Naive thymus-derived CD8-positive, alpha-beta T cell (primary cell): ENCODE measurements around the gene ANK2. TPM values are rescaled to one million over a fixed set of nuclear protein-coding genes. Genes with fewer than 3 reads are reported as not detected.

Source experiments
- ATAC-seq, 2 donors: fragments of 150-1000 bp; cut with Tn5 transposase in 1 of 2; sonication (Bioruptor Pico), chemical (Tn5 transposase) in 1 of 2; 1 replicate in 1 of 2; 2 replicates in 1 of 2; pipeline ENCODE4 v1.10.0; 2021; ENCODE audit warnings: mild to moderate bottlenecking in 2 of 2, moderate library complexity in 2 of 2
- POLR2A ChIA-PET: fragments of 350-600 bp; sonication (Branson Sonifier 250); formaldehyde crosslinking; loops from one replicate; lab custom pipeline; 2021; ENCODE audit warnings: antibody characterized with exemption; lab: Charles Lee
- DNase-seq, 10 donors: peaks; one replicate each; pipeline versions ENCODE4 v3.0.0 to v3.0.0-alpha.2; 2020 to 2022
- H3K27ac Mint-ChIP-seq, 10 donors: one replicate each; pipeline ENCODE4 v1.8.0; 2020 to 2022; ENCODE audit warnings: mild to moderate bottlenecking in 10 of 10, mixed read lengths in 10 of 10, moderate library complexity in 4 of 10, inconsistent platforms in 1 of 10
- H3K27me3 Mint-ChIP-seq, 5 donors: one replicate each; pipeline ENCODE4 v1.8.0; 2021 to 2022; ENCODE audit warnings: mixed read lengths in 5 of 5
- H3K36me3 Mint-ChIP-seq, 3 donors: one replicate each; pipeline ENCODE4 v1.8.0; 2020 to 2022; ENCODE audit warnings: mixed read lengths in 3 of 3, mild to moderate bottlenecking in 2 of 3, inconsistent platforms in 1 of 3
- H3K4me1 Mint-ChIP-seq, 4 donors: one replicate each; pipeline ENCODE4 v1.8.0; 2021 to 2022; ENCODE audit warnings: mixed read lengths in 4 of 4
- H3K4me3 Mint-ChIP-seq, 10 donors: one replicate each; pipeline ENCODE4 v1.8.0; 2020 to 2022; ENCODE audit warnings: mild to moderate bottlenecking in 10 of 10, mixed read lengths in 10 of 10, moderate library complexity in 6 of 10, inconsistent platforms in 1 of 10
- H3K9me3 Mint-ChIP-seq, 9 donors: one replicate each; pipeline ENCODE4 v1.8.0; 2020 to 2022; ENCODE audit warnings: mixed read lengths in 9 of 9, mild to moderate bottlenecking in 3 of 9, inconsistent platforms in 1 of 9, moderate library complexity in 1 of 9
- polyA plus RNA-seq, 3 donors: library from polyadenylated mRNA; unstranded; fragments of 300-500 nt; fragmentation: Illumina TruSeq; gene quantifications; one replicate each; pipeline ENCODE4 v1.2.3, GENCODE V29; 2021
- total RNA-seq, 8 experiments: library from RNA in 2 of 8; stranded (reverse) in 2 of 8; gene quantifications; one replicate each; pipeline ENCODE4 v1.2.3 and lab custom pipeline; 2021 to 2026

ANK2 gene
- total and polyA plus RNA-seq, 5 experiments from 2014 or later: not detected

GRCh38 chr4:113080050-113080449 is 30.6 kb downstream of the ANK2 start:
- DNase-seq (no peak), ATAC-seq (no peak)
- POLR2A ChIA-PET: no interaction called here
- Mint-ChIP-seq H3K27me3 (no peaks in the 10 kb centered on the region), H3K9me3 (peaks cover 0 to 2% (median 0%) of the 10 kb centered on the region in 9 donors), H3K4me1 (no peaks in the 10 kb centered on the region), H3K4me3 (no peak overlapping the region), H3K27ac (no peak overlapping the region), H3K36me3 (no peaks in the 10 kb centered on the region)

- Mint-ChIP-seq H3K36me3 (no peaks in the 10 kb centered on the region), H3K4me1 (no peaks in the 10 kb centered on the region), H3K27ac (no peak overlapping the region), H3K4me3 (no peak overlapping the region), H3K27me3 (no peaks in the 10 kb centered on the region), H3K9me3 (peaks cover 0 to 2% (median 0%) of the 10 kb centered on the region in 9 donors)
- DNase-seq: no peak
- POLR2A ChIA-PET: no interaction called here
- ATAC-seq: no peak
These were observed 31.2 kb downstream of the ANK2 start for GRCh38 chr4:113080624-113081023.

- no peak for ATAC-seq
- Mint-ChIP-seq H3K27me3 (peaks cover 0 to 8% (median 0%) of the 10 kb centered on the region in 5 donors), H3K36me3 (no peaks in the 10 kb centered on the region), H3K4me1 (no peaks in the 10 kb centered on the region), H3K27ac (no peak overlapping the region), H3K4me3 (no peak overlapping the region), H3K9me3 (peaks cover 0 to 2% (median 0%) of the 10 kb centered on the region in 9 donors)
- POLR2A ChIA-PET: no interaction called here
- no peak for DNase-seq
These were observed 33.9 kb downstream of the ANK2 start for GRCh38 chr4:113083346-113083745.

DNA sequence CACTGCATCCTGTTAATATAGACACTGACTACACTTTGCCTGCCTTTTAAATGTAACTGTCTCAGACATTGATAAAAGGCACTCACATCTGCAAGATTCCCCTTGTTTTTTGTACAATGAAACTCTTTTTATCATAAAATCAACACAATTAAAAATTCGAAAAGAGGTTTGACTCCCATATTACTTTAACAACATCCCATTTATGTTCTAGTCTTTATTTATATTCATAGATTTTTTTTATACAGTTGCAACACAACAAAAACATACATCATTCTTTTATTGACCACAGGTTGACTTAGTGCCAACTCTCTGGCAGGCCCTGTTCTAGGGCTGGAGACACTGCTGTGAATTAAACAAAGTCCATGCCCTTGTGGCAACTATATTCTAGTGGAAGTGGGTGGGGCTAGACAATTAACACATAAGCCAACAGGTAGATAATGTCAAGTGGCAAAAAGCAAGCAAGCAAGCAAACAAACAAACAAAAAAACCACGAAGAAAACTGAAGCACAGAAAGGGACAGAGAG is 36.8 kb downstream of the ANK2 start:
- peaks cover 0 to 8% (median 0%) of the 10 kb centered on the region in 5 donors for H3K27me3 Mint-ChIP-seq
- H3K4me1 Mint-ChIP-seq: no peaks in the 10 kb centered on the region
- H3K36me3 Mint-ChIP-seq: no peaks in the 10 kb centered on the region
- no peak overlapping the region for H3K4me3 Mint-ChIP-seq
- no peak for DNase-seq
- POLR2A ChIA-PET: no interaction called here
- H3K9me3 Mint-ChIP-seq: no peaks in the 10 kb centered on the region
- ATAC-seq: no peak
- H3K27ac Mint-ChIP-seq: no peak overlapping the region

DNA sequence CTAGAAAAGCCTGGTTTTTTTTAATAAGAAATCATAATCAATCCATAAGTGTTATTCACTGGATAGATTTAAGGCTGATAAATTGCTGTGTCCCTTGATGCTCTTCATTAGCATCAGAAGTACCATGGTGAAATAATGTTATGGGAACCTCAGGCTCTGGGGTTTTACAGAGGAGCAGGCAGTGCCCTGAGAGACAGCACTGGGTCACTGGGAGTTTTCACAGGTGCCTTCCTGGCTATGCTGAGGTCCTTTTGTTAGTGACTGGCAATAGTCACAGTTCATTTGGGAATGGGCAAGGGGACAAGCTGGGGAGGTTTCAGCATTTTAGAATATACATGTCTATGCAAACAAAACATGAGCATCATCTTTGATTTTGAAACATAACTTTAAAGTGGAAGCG is 38.6 kb downstream of the ANK2 start:
- no peaks in the 10 kb centered on the region for H3K9me3 Mint-ChIP-seq

GRCh38 chr4:113090954-113091353 is 41.5 kb downstream of the ANK2 start:
- Mint-ChIP-seq H3K27me3 (peaks cover 0 to 8% (median 0%) of the 10 kb centered on the region in 5 donors), H3K36me3 (no peaks in the 10 kb centered on the region), H3K4me1 (no peaks in the 10 kb centered on the region), H3K9me3 (no peaks in the 10 kb centered on the region), H3K27ac (no peak overlapping the region), H3K4me3 (no peak overlapping the region)
- ATAC-seq (no peak), DNase-seq (no peak)
- POLR2A ChIA-PET: no interaction called here

More for the DNA sequence above, 38.6 kb downstream of the ANK2 start:
- POLR2A ChIA-PET: no interaction called here
- Mint-ChIP-seq H3K27ac (no peak overlapping the region), H3K27me3 (peaks cover 0 to 8% (median 0%) of the 10 kb centered on the region in 5 donors), H3K4me3 (no peak overlapping the region), H3K4me1 (no peaks in the 10 kb centered on the region), H3K36me3 (no peaks in the 10 kb centered on the region)
- no peak for DNase-seq
- ATAC-seq: no peak

- ATAC-seq (no peak), DNase-seq (no peak)
- no peaks in the 10 kb centered on the region for H3K4me1 Mint-ChIP-seq
- no peaks in the 10 kb centered on the region for H3K9me3 Mint-ChIP-seq
- H3K27ac Mint-ChIP-seq: no peak overlapping the region
- H3K27me3 Mint-ChIP-seq: peaks cover 0 to 4% (median 0%) of the 10 kb centered on the region in 5 donors
- H3K36me3 Mint-ChIP-seq: no peaks in the 10 kb centered on the region
- POLR2A ChIA-PET: no interaction called here
- no peak overlapping the region for H3K4me3 Mint-ChIP-seq
These were observed 44.9 kb downstream of the ANK2 start for GRCh38 chr4:113094331-113094730.

DNA sequence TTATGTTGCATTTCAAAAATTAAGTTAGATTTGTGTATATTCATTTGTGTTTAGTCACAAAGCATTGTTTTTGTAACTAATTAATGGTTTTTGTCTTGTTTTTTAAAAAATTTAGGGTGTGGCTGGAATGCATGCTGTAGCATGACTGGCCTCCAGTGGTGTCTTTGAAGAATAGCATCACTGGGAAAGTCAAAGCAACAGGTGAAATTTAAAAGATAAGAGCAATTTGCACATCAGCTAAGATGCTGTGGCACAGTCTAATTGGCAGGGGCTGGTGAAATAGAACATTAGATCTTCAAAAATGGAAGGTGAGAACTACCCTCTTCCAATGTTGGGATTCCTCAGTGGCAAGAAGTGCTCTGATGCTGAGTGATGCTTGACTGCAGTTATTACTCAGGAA is 45.3 kb downstream of the ANK2 start:
- DNase-seq: no peak
- no peaks in the 10 kb centered on the region for H3K4me1 Mint-ChIP-seq
- ATAC-seq: no peak
- no peaks in the 10 kb centered on the region for H3K9me3 Mint-ChIP-seq
- no peaks in the 10 kb centered on the region for H3K36me3 Mint-ChIP-seq
- no peak overlapping the region for H3K4me3 Mint-ChIP-seq
- peaks cover 0 to 4% (median 0%) of the 10 kb centered on the region in 5 donors for H3K27me3 Mint-ChIP-seq
- POLR2A ChIA-PET: no interaction called here
- no peak overlapping the region for H3K27ac Mint-ChIP-seq

DNA sequence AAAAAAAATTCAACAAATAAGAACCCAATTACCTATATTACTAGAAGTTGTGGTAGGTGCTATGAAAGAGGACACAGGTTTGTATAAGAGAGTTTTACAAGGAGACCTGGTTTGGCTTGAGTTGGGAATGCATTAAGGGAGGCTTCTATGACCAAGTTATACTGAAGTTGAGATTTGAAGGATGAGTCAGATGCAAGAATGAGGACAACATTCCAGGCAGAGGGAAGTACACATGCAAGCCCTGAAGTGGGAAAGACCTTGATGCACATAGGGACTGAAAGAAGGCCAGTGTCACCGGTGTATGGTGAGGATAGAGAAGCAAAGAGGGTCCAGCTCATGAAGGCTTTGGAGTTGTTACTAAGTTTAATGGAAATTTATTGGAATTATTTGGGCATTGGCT is 52.2 kb downstream of the ANK2 start:
- H3K27ac Mint-ChIP-seq: no peak overlapping the region
- POLR2A ChIA-PET: no interaction called here
- no peak for ATAC-seq
- no peaks in the 10 kb centered on the region for H3K4me1 Mint-ChIP-seq
- H3K4me3 Mint-ChIP-seq: no peak overlapping the region
- H3K36me3 Mint-ChIP-seq: no peaks in the 10 kb centered on the region
- peaks cover 1 to 15% (median 3%) of the 10 kb centered on the region in 5 donors for H3K27me3 Mint-ChIP-seq
- H3K9me3 Mint-ChIP-seq: peaks cover 0 to 4% (median 0%) of the 10 kb centered on the region in 9 donors
- no peak for DNase-seq

DNA sequence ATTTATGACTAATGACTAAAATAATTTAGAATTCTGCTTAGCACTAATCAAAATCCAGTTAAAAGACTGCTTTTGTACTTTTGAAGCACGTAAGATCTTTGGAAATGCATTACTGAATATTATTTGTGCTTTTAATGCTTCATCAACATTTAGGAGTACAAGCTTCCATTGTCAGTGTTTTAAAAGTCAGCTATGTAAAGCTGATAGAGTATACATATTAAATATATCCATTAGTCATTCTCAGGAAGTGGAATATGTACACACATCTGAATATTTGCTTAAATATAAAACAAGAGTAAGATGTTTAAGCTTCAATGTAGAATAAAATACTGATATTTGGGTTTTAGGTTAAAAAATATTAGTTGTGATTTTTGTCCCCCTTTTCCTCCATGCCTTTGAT is 54.1 kb downstream of the ANK2 start:
- Mint-ChIP-seq H3K9me3 (peaks cover 0 to 4% (median 0%) of the 10 kb centered on the region in 9 donors), H3K27ac (no peak overlapping the region), H3K4me1 (no peaks in the 10 kb centered on the region), H3K4me3 (no peak overlapping the region), H3K36me3 (peaks cover 0 to 2% (median 0%) of the 10 kb centered on the region in 3 donors), H3K27me3 (peaks cover 1 to 15% (median 3%) of the 10 kb centered on the region in 5 donors)
- POLR2A ChIA-PET: no interaction called here
- no peak for ATAC-seq
- no peak for DNase-seq

DNA sequence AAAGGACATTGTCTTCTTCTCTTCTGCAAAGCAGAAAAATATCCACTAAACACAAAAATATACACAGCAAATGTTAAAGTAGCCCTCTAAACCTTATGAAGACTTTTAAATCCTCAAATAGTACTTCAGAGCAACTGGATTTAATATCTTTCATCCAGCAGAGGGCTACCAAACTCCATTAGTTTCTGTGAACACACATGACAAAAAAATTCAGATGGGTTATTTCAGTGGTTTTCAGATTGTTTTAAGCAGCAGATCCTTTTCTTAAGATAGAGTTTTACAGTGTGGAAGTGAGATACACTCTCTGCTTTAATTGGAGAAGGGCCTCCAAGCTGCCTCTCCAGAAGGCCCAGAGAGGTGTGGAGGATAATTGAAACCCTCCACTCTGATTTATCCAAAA is 56.7 kb downstream of the ANK2 start:
- POLR2A ChIA-PET: no interaction called here

GRCh38 chr4:113109106-113109718 is 59.8 kb downstream of the ANK2 start:
- Mint-ChIP-seq H3K36me3 (peaks cover 0 to 2% (median 0%) of the 10 kb centered on the region in 3 donors), H3K4me3 (no peak overlapping the region), H3K27ac (no peak overlapping the region), H3K9me3 (no peaks in the 10 kb centered on the region), H3K4me1 (no peaks in the 10 kb centered on the region), H3K27me3 (peaks cover 0 to 8% (median 0%) of the 10 kb centered on the region in 5 donors)
- POLR2A ChIA-PET: no interaction called here
- ATAC-seq (no peak), DNase-seq (no peak)

More for the DNA sequence above, 56.7 kb downstream of the ANK2 start:
- Mint-ChIP-seq H3K4me3 (no peak overlapping the region), H3K36me3 (peaks cover 0 to 2% (median 0%) of the 10 kb centered on the region in 3 donors), H3K9me3 (peaks cover 0 to 4% (median 0%) of the 10 kb centered on the region in 9 donors), H3K27ac (no peak overlapping the region), H3K27me3 (peaks cover 0 to 23% (median 4%) of the 10 kb centered on the region in 5 donors), H3K4me1 (no peaks in the 10 kb centered on the region)
- no peak for DNase-seq
- ATAC-seq: no peak

- Mint-ChIP-seq H3K9me3 (no peaks in the 10 kb centered on the region), H3K4me3 (no peak overlapping the region), H3K27me3 (peaks cover 1 to 17% (median 2%) of the 10 kb centered on the region in 5 donors), H3K4me1 (no peaks in the 10 kb centered on the region), H3K36me3 (no peaks in the 10 kb centered on the region), H3K27ac (no peak overlapping the region)
- DNase-seq (no peak), ATAC-seq (no peak)
- POLR2A ChIA-PET: no interaction called here
These were observed 63.0 kb downstream of the ANK2 start for GRCh38 chr4:113112338-113112978.
